SHP77 treated with DMSO at 0.1 percent for 48 hours (cell line): ENCODE measurements around the gene GUCA1C.
A peak's percentile ranks its signal among the peaks of the same experiment; 100 is the strongest.

Experiments used
- DNase-seq: peaks from one replicate; lab custom pipeline; 2025; lab: John Stamatoyannopoulos, UW

The GUCA1C gene

GRCh38 chr3:108953700-108954099, at the start of gene GUCA1C:
Gene GUCA1C, minus strand, starts transcription at chr3:108953879. Its CDS starts 117 bp downstream, at chr3:108953762.
- no peak for DNase-seq

- no peak for DNase-seq
Measured at GRCh38 chr3:108998436-108998835, 44.8 kb upstream of the GUCA1C start.

GRCh38 chr3:108985844-108986243, 32.2 kb upstream of the GUCA1C start:
- DNase-seq, result no peak

GRCh38 chr3:108983051-108983450, 29.4 kb upstream of the GUCA1C start:
- no peak for DNase-seq

- no peak for DNase-seq
Measured at GRCh38 chr3:108976058-108976457, 22.4 kb upstream of the GUCA1C start.

GRCh38 chr3:108973019-108973418, 19.3 kb upstream of the GUCA1C start:
- DNase-seq, result no peak

GRCh38 chr3:108972482-108972881, 18.8 kb upstream of the GUCA1C start:
- no peak for DNase-seq

- no peak for DNase-seq
Measured at GRCh38 chr3:108970561-108970960, 16.9 kb upstream of the GUCA1C start.

GRCh38 chr3:108966773-108967172, 13.1 kb upstream of the GUCA1C start:
- no peak for DNase-seq

- DNase-seq, result no peak
Measured at GRCh38 chr3:108959017-108959416, 5.3 kb upstream of the GUCA1C start.

- no peak for DNase-seq
Measured at GRCh38 chr3:108953210-108953609, 469 bp downstream of the GUCA1C start.

GRCh38 chr3:108951820-108952501, 1.7 kb downstream of the GUCA1C start:
- no peak for DNase-seq

GRCh38 chr3:108947855-108948254, 5.8 kb downstream of the GUCA1C start:
- DNase-seq, result no peak

GRCh38 chr3:108946292-108947285, 7.1 kb downstream of the GUCA1C start:
- no peak for DNase-seq

GRCh38 chr3:108940568-108941263, 13.0 kb downstream of the GUCA1C start:
- DNase-seq, result no peak

GRCh38 chr3:108940166-108940565, 13.5 kb downstream of the GUCA1C start:
- no peak for DNase-seq

- DNase-seq, result no peak
Measured at GRCh38 chr3:108936924-108937689, 16.6 kb downstream of the GUCA1C start.

GRCh38 chr3:108931035-108931434, 22.6 kb downstream of the GUCA1C start:
- no peak for DNase-seq

- DNase-seq, result no peak
Measured at GRCh38 chr3:108918866-108919265, 34.8 kb downstream of the GUCA1C start.

GRCh38 chr3:108914774-108915641, 38.7 kb downstream of the GUCA1C start:
- peak; percentile 32 for DNase-seq

- DNase-seq, result no peak
Measured at GRCh38 chr3:108909799-108910198, 43.9 kb downstream of the GUCA1C start.
